ENCODE results near the gene ORC6.

Gene ORC6

GRCh38 chr16:46658925-46659324 lies 30.5 kb upstream of the ORC6 start:
- TF ChIP-seq SIN3A (IDR thresholded peaks at IDR 0.05; ENCODE audit: borderline replicate concordance, insufficient read depth, low read length) (no peak), POLR2AphosphoS5 (IDR thresholded peaks at IDR 0.05; ENCODE audit: low read depth, low read length) (no peak), TAF1 (IDR thresholded peaks at IDR 0.05; ENCODE audit: borderline replicate concordance, insufficient read depth, low read length) (no peak), FOXP2 (optimal IDR thresholded peaks at IDR 0.05; ENCODE audit: borderline replicate concordance, extremely low read depth, extremely low read length, insufficient read depth) (no peak), REST (IDR thresholded peaks at IDR 0.05; ENCODE audit: insufficient read depth in 1 of 2, low read depth in 2 of 2, low read length in 2 of 2) (no peak)

DNA sequence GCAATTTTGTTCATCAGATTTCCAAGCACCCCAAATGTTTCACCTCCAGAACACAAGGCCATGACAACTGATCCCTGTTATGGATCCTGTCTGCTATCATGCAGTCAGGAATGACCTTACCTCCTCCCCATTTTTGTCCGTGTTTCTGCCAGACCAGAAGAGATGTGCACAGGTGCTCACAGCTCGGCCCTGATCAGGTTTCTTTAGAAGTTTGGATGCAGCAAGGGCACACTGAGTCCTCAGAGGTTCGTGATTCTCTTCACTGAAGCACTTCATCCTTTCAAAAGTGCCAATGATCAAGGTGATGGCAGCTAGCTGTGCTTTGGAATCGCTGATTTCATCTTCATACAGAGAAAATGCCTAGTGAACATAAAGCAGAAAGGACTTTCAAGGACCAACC lies 27.3 kb upstream of the ORC6 start:
- no peak for TF ChIP-seq POLR2AphosphoS5 (IDR thresholded peaks at IDR 0.05; ENCODE audit: low read depth, low read length)

GRCh38 chr16:46673320-46674013 lies 16.0 kb upstream of the ORC6 start:
- no peak for TF ChIP-seq TAF1 (IDR thresholded peaks at IDR 0.05; ENCODE audit: borderline replicate concordance, insufficient read depth, low read length)
- no peak for TF ChIP-seq FOXP2 (optimal IDR thresholded peaks at IDR 0.05; ENCODE audit: borderline replicate concordance, extremely low read depth, extremely low read length, insufficient read depth)
- no peak for TF ChIP-seq REST (IDR thresholded peaks at IDR 0.05; ENCODE audit: insufficient read depth in 1 of 2, low read depth in 2 of 2, low read length in 2 of 2)
- no peak for TF ChIP-seq SIN3A (IDR thresholded peaks at IDR 0.05; ENCODE audit: borderline replicate concordance, insufficient read depth, low read length)
- no peak for TF ChIP-seq POLR2AphosphoS5 (IDR thresholded peaks at IDR 0.05; ENCODE audit: low read depth, low read length)

- TF ChIP-seq POLR2AphosphoS5 (IDR thresholded peaks at IDR 0.05; ENCODE audit: low read depth, low read length): no peak
- TF ChIP-seq SIN3A (IDR thresholded peaks at IDR 0.05; ENCODE audit: borderline replicate concordance, insufficient read depth, low read length): no peak
- TF ChIP-seq REST (IDR thresholded peaks at IDR 0.05; ENCODE audit: insufficient read depth in 1 of 2, low read depth in 2 of 2, low read length in 2 of 2): no peak
- no peak for TF ChIP-seq FOXP2 (optimal IDR thresholded peaks at IDR 0.05; ENCODE audit: borderline replicate concordance, extremely low read depth, extremely low read length, insufficient read depth)
- TF ChIP-seq TAF1 (IDR thresholded peaks at IDR 0.05; ENCODE audit: borderline replicate concordance, insufficient read depth, low read length): no peak
Measured at GRCh38 chr16:46686815-46687473, 2.5 kb upstream of the ORC6 start.

DNA sequence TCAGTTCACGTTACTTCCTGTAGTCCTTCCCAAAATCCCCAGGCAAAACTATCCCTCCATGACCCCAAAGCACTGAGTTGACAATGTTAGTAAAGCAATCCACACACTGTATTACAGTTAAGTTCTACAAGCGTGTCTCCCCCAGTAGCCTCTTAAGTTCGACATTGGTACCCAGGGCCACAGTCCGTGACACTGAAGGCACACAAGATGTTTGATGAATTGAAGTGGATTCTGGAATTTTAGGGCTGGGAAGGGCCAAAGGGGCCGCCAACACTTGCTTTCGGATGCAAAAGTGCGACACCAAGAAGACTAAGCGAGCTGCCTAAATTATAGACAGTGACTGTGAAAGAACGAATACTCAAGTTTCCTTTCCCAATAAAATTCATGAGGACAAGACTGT lies 2.0 kb upstream of the ORC6 start:
- TF ChIP-seq POLR2AphosphoS5 (IDR thresholded peaks at IDR 0.05; ENCODE audit: low read depth, low read length) (no peak), SIN3A (IDR thresholded peaks at IDR 0.05; ENCODE audit: borderline replicate concordance, insufficient read depth, low read length) (no peak), FOXP2 (optimal IDR thresholded peaks at IDR 0.05; ENCODE audit: borderline replicate concordance, extremely low read depth, extremely low read length, insufficient read depth) (no peak), TAF1 (IDR thresholded peaks at IDR 0.05; ENCODE audit: borderline replicate concordance, insufficient read depth, low read length) (no peak), REST (IDR thresholded peaks at IDR 0.05; ENCODE audit: insufficient read depth in 1 of 2, low read depth in 2 of 2, low read length in 2 of 2) (no peak)
